Measurements from ENCODE around the gene UPK3A.
"Not testable (repeated sequence)": the region's sequence is repeated elsewhere in the genome, so short reads cannot be mapped to it uniquely, and the experiment has no call there.

Gene UPK3A

DNA sequence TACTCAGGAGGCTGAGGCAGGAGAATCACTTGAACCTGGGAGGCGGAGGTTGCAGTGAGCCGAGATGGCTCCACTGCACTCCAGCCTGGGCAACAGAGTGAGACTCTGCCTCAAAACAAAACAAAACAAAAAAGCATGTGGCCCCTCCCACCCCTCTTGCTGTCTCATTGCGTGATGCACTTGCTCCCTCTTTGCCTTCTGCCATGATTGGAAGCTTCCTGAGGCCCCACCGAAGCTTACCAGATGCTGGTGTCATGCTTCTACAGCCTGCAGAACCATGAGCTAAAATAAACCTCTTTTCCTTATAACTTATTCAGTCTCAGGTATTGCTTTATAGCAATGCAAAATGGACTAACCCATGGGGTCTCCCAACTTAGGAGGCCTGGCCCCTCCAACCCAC lies 26.8 kb upstream of the UPK3A start:
- not testable (repeated sequence) for DNase-seq (ENCODE audit: low read depth)

DNA sequence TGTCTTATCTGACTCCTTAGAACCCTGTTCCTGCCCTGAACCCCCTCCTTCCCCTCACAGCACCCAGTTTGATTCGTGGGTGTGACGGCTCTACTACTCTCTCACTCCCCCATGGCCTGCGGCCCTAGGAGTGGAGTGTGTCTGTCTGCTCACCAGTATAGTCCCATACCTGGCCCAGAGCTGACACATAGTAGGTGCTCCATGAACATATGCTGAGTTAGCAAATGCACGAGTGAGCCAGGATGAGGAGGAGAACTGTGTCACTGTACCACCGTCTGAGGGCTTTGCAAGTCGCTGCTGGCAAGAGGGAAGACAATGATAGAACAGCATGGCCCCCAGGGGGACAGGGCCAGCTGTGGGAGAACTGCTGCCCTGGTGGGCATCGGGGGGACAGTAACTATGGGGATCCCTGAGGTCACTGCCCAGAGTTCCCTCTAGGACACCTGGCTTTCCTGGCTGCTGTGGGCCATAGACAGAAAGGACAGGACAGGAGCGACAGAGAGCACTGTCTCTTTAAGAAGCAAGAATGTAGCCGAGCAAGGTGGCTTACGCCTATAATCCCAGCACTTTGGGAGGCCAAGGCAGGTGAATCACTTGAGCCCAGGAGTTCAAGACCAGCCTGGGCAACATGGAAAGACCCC lies 24.9 kb upstream of the UPK3A start:
- no peak for DNase-seq (ENCODE audit: low read depth)

DNA sequence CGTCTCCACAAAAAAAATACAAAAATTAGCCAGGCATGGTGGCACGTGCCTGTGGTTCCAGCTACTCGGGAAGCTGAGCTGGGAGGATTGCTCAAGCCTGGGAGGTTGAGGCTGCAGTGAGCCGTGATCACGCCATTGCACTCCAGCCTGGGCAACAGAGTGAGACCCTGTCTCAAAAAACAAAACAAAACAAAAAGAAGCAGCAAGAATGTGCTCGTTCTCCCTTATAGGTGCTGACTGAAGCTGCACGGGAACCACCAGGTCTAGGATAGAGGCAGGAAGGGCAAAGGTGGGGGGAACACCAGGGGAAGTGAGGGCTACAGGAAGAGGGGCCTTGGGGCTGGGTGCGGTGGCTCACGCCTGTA lies 24.4 kb upstream of the UPK3A start:
- DNase-seq (ENCODE audit: low read depth): not testable (repeated sequence)

DNA sequence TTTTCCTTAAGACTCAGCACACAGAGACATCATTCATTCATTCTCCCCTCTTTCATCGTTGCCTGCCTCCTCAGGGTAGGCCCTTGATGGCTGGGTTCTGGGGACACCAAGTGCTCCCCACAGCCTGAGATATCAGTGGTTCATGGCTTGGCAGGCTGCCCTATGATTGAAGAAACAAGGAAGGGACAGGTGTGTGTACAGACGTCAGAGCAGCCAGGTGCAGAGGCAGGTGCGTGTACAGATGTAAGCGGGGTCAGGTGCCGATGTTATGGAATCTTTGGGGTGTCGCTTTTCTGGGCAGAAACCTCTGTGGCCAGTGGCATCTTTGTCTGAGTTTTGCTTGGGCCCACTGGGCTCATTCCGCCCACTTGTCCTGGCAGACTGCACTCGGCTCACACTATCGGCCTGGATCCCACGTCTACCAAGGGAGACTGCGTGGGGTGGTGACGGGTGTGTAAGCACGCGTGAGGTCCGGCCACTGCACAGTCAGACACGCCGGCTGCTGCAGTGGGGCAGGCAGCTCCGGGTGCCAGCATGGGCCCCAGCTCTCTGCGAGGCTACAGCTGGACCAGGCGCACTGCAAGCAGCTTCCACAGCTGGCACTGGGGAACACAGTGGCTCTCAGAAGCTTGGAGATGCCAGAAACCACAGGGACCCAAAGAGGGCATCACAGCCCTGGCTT lies 23.2 kb upstream of the UPK3A start:
- DNase-seq (ENCODE audit: low read depth): no peak

DNA sequence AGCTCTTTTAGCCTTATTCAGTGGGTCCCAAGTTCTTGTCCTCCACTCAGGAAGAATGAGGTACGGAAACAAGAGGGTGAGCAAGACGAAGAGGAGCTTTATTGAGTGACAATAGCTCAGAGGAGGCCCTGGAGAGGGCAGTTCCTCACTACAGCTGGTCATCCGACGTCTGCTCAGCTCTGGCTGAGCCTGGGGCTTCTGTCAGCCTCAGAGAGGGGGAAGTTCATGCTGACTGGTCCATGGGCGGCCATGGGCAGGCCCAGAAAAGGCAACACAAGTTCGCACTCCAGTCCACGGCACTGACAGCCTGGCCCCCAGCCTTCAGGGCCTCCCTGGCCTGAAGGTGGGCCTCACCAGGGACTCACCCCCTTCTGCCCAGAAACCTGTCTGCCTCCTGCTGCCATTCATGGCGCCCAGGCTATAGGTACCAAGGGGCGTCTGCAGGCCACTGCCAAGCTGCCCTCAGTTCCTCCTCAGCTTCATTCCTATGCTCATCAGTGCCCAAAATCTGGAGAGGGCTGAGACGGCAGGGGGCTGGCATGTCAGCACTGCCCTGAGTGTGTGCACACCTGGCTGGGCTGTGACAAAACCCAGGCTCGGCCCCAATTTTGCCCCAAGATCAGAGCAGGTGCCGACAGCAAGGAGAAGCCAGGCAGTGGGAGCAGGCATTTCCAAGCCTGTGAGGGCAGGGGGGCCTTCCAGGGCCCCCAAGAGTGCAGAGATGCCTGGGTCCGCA lies 22.4 kb upstream of the UPK3A start:
- no peak for DNase-seq (ENCODE audit: low read depth)

DNA sequence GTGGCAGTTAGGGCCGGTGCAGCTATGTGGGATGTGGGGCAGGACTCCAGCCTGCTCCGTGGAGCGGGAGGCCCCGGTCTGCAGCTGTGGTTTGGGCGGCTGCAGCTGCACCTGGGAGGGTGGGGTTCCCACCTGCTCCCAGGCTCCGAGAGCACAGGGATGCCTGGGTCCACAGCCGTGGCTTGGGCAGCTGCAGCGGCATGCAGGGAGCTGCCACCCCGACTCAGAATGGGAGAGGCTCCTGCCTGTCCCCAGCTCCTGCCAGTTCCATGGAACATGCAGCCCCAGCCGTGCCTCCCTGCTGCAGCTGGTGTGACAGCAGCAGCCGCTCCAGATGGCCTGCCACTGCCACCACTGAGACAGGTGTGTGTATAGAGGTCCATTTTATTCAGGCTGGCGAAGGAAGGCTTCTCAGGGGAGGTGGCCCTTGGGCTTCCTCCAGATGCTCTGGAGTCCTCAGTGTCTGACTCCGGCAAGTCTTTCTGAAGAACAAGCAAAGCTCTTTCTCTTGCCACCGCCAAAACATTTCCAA lies 21.8 kb upstream of the UPK3A start:
- no peak for DNase-seq (ENCODE audit: low read depth)

DNA sequence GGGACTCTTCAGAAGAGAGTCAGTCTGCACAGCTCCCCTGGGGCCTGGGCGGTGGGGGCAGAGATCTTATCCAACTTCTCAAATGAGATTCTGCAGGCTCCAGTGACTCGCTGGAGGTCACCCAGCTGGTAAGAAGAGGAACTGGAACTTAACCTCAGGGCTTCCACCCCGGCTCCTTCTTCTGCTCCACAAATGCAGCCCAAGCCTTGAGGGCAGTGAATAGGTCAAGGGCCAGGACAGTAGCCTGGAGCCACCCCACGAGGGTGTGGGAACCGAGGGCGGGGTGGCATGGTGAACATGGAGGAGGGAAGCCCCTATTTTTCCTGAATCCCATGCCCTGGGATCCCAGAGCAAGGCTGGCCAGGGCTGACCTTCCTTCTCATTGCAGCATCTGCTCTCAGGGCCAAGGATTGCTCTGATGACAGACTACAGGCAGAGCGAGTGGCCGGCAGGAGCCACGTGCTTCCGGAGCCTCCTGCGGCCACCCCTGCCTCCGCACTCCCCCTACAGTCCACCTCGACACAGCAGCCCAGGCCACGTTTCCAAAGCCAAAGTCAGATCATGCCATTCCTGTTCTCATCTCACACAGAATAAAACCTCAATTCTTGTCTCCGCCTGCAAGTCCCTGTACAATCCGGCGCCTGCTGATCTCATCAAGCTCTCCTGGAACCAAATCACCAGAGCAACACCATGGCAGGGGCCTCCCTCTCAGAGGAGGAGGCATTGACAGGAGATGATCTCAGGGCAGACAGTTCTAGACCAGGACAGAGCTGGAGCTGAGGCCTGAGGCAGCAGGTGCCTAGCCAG lies 21.1 kb upstream of the UPK3A start:
- peak; percentile 78 for DNase-seq (ENCODE audit: low read depth)

DNA sequence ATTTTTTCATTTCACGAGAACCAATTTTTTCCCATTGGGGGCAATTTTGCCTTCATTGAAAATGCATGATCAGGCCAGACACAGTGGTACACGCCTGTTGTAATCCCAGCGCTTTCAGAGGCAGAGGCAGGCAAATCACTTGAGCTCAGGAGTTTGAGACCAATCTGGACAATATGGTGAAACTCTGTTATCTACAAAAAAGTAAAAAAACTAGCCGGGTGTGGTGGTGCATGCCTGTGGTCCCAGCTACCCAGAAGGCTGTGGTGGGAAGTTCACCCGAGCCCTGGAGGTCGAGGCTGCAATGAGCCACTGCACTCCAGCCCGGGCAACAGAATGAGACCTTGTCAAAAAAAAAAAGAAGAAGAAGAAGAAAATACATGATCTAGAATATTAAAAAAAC lies 19.2 kb upstream of the UPK3A start:
- peak; percentile 78 for DNase-seq (ENCODE audit: low read depth)

DNA sequence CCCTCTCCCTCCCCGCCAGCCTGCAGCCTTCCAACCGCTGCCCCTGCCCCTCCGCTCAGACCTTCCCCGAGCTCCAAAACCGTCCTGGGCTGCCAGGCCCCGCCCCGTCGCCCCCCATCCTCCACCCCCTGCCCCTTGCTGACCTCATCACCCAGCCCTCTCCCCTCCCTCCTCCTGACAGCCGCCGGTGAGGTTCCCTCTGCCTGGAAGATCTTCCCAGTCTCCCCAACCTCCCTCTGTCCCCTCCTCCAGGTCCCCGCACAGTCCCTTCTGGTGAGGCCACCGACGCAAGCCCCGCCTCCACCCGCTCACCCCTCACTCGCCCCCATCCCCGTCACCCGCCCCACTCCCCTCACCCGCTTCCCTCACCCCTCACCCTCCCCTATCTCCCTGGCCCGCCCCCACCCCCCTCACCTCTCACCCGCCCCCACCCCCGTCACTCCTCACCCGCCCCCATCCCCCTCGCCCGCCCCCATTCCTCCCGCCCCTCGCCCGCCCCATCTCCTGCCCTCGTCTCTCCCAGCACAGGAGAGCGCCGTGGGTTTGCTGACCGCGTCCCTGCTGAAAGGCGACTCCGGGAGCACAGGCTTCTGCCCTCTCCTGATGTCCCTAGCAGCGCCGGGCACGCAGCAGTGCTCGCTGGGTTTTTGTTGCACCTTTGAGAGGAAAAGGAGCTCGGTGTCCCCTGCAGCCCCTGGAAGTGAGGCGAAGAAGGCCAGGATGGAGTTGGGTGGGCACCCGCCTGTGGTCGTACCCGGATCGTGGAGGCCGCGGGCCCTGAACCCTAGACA lies 16.4 kb upstream of the UPK3A start:
- DNase-seq (ENCODE audit: low read depth): no peak

DNA sequence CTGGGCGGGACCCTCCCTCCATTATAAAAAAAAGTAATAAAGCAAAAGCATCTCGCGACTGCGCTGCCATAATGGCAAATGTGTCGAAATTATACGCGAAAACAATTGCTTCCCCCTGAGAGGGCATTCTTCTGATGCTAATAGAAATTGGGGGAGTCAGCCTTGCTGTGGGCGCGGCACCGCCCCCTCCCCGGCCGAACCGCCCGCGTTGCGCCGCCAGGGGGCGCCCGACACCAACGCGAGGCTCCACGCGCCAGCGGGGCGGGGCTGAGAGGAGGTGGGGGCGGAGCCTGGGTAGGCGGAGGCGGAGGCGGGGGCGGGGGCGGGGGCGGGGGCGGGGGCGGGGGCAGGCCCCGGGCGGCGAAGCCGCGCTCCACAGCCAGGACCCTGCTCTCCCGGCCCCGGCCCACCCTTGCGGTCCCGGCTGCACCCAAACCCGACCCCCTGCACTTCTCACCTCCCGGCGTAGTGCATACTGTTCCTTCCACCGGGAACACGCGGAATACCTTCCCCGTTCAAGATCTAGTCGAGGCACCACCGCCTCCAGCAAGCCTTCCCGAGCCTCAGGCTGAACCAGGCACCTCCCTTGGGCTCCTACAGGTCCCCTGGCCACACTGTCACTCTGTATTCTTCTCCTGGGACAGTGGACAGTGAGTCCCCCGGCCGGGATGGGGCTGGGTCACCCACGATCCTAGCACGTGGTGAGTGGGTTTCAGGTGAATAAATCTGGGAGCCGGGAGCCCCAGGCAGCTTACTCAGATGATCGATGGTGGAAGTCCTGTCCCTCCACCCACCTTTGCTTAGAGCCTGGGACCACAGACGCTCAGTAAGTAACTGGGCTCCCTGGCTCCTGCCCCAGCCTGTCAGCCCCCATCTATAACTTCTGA lies 15.5 kb upstream of the UPK3A start:
- DNase-seq (ENCODE audit: low read depth): peak; percentile 42

DNA sequence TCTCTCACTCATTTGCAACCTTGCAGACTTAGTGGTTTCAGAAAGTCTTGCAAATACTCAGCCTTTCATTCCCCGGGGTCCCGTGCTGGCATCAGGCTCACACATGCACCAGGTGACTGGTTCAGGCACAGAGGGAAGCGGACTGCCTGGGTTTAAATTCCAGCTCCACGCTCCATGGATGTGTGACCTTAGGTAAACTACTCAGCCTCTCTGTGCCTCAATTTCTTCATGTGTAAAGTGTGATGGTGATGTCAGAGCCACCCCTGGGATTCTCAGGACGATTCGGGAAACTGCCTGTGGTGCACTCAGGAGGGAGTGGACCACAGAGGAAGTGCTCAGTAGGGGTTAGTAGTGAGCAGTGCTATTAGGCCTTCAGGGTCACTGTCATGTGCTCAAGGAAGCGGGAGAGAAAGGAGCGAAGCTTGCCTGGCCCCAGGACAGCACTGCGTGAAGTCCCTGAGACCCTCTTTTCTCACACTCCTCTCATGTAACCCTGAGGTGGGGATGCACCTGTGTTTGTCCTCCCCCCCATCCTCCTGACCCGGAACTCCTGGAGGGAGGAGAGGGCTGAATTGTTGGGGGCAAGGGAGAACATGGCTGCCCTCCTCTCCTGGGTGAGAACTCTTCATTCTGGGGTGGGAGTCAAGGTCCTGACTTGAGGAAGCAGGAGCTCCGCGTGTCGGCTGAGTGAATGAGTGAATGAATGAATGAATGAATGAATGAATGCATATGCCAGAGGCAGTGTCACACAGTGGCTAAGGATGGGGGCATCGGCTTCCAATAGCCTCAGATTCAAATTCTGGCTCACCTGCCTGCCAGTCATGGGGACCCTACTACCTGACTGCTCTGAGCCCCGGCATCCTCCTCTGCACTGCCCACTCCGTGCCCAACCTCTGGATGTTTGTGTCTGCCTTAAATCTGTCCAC lies 14.4 kb upstream of the UPK3A start:
- DNase-seq (ENCODE audit: low read depth): no peak

DNA sequence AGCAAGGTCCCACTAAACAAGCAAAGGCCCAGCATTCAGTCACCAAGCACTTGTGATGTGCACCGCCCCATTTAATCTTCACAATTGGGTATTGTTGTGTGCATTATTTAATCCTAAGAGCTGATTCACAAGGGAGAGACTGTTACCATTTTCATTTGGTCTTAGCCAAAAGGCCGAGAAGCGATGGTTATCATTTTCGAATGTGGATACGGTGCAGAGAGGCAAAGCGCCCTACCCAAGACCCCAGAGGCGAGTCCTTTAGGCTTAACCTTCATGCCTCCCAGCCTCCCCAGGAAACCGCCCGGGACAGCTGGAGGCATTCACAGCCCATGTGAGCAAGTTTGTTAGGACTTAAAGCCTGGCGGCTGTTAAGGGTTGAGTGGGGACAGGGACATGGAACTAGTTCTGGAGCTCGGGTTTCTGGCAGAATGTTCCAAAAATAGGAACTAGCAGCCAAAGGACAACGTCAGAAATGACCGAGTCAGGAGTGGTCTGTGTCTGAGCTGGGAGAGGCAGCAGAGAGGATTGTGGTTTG lies 13.0 kb upstream of the UPK3A start:
- no peak for DNase-seq (ENCODE audit: low read depth)

DNA sequence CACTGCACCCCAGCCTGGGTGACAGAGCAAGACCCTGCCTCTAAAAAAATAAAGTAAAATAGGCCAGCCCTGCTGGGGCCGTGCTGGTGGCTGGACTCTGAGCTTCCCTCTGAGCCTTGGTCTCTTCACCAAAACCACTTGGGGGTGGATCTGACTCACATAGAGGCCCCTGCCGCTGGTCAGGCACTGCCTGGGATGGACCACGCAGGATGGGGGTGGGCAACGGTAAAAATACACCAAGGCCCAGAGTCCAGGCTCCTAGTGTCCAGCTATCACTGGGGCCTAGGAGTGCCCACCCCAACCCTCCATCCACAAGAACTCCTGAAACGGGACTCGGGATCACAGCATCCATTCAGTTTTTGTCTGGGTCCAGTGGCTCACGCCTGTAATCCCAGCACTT lies 12.3 kb upstream of the UPK3A start:
- DNase-seq (ENCODE audit: low read depth): no peak

DNA sequence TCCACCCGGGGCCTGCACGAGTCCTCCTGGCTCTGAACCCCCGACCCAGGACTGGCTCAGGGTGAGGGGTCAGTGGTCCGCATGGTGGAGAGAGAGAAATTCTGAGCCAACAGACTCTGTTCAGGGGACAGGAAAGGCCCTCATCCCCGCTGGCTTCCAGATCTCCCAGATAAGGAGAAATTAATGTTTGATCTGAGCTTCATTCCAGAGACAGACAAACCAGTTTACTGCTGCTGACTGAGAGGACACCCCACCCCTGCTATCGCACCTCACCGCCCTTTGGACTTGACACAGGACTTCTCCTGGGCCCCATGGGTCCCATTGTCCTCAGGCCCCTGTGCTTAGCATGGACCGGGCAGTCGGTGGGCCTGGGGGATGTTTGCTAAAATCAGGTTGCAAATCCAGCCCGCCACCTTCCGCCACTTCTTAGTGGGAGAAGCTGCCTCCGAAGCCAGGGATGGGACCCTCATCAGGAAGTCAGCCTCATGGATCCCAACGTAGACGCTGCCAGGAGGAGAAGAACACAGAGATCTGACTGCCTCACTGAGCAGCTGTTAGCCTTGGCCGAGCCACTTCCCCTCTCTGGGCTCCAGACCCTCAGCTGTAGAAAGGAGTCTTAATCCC lies 11.2 kb upstream of the UPK3A start:
- no peak for DNase-seq (ENCODE audit: low read depth)

DNA sequence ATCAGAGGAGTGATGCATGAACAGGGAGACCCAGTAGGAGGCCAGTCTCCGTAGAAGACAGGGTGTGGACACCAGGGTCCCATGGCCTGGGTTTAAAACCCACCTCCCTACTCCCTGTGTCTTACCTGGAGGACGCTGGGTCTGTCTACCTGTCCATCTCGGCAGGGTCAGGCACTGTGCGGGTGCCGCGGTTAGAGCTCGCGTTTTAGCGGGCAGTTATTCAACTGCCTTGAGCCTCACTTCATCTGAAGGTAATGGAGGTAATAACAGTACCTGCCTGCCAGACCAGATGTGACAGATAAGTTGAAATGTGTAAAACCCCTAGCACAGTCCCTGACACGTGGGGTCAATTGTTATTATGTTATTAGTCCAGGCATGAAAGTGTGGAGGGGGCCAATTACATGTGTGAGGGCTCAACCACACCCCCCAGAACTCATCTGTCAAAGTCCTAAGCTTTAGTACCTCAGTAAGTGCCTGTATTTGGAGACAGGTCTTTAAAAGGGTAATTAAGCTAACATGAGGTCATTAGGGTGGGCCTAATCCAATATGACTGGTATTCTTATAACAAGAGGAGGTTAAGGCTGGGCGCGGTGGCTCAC lies 8.1 kb upstream of the UPK3A start:
- DNase-seq (ENCODE audit: low read depth): no peak

DNA sequence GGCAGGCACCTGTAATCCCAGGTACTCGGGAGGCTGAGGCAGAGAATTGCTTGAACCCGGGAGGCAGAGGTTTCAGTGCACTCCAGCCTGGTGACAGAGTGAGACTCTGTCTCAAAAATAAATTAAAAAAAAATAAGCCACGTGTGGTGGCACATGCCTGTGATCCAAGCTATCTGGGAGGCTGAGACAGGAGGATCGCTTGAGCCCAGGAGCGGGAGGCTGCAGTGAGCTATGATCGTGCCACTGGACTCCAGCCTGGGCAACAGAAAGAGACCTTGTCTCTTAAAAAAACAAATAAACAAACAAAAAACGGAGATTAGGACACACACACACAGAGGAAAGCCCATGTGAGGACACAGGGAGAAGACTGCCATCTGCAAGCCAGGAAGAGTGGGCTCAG lies 7.0 kb upstream of the UPK3A start:
- DNase-seq (ENCODE audit: low read depth): not testable (repeated sequence)

DNA sequence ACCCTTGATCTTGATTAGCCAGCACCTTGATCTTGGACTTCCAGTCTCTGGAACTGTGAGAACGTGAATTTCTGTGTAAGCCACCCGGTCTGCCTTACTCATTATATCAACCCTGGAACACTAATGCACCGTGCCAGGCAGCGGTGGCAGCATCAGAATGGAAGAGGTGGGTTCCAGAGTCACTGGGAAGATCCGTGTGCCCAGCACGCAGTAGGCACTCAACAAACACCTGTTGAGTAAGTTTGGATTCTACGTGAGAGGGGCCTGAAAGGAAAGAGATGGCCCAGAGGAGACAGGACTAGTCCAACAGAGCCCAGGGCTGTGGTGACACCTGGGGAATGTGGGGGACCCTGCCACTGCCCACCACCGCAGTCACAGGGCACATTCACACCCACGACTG lies 6.6 kb upstream of the UPK3A start:
- DNase-seq (ENCODE audit: low read depth): no peak

DNA sequence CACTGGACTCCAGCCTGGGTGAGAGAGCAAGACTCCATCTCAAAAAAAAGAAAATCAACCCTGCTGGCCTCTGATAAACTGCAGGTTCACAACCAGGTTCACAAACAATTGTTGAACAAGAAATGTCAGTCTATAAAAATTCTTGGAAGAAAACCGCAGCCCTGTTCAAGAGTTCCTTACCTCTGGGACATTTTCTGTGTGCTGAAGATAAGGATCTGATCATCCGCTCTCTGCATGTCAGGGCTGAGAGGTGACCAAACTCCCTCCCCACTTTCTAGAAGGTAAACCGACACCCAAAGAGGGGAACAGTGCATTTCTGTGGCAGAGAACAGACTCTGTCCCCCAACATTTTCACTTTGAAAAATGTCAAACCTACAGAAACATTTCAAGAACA lies 4.2 kb upstream of the UPK3A start:
- no peak for DNase-seq (ENCODE audit: low read depth)
